Neuronal stem cell (in vitro differentiated cells): ENCODE data around the gene FKBP2.

Source experiments
- DNase-seq: peaks from one replicate; pipeline ENCODE4 v3.0.0-alpha.2; 2013; ENCODE audit warnings: low spot score
- H2AFZ ChIP-seq: one replicate; pipeline ENCODE4 v1.6.1; 2013; ENCODE audit warnings: mild to moderate bottlenecking, low read length, inconsistent platforms
- H2AK5ac ChIP-seq: 2 replicates; pipeline ENCODE4 v1.6.1; 2013; ENCODE audit warnings: low read depth, mild to moderate bottlenecking, inconsistent platforms, low read length, moderate library complexity, mixed read lengths
- H2BK120ac ChIP-seq: 2 replicates; pipeline ENCODE4 v1.6.1; 2013; ENCODE audit warnings: low read depth, mild to moderate bottlenecking, inconsistent platforms, low read length, moderate library complexity, mixed read lengths
- H2BK12ac ChIP-seq: one replicate; pipeline ENCODE4 v1.6.1; 2013; ENCODE audit warnings: low read length, inconsistent platforms
- H2BK15ac ChIP-seq: 2 replicates; pipeline ENCODE4 v1.6.1; 2013; ENCODE audit warnings: mild to moderate bottlenecking, low read length, inconsistent platforms, mixed read lengths
- H2BK5ac ChIP-seq: one replicate; pipeline ENCODE4 v1.6.1; 2013; ENCODE audit warnings: inconsistent platforms, mild to moderate bottlenecking, low read length, moderate library complexity
- H3K14ac ChIP-seq: one replicate; pipeline ENCODE4 v1.6.1; 2013; ENCODE audit warnings: low read length, inconsistent platforms
- H3K18ac ChIP-seq: 2 replicates; pipeline ENCODE4 v1.6.1; 2013; ENCODE audit warnings: low read length, inconsistent platforms
- H3K23ac ChIP-seq: 2 replicates; pipeline ENCODE4 v1.6.1; 2013; ENCODE audit warnings: low read depth, mild to moderate bottlenecking, mixed read lengths, low read length, inconsistent platforms; ENCODE audit not compliant: poor library complexity
- H3K27ac ChIP-seq: replicated peaks from 3 replicates; pipeline ENCODE4 v1.5.1; 2013; ENCODE audit warnings: low read length, inconsistent platforms
- H3K27me3 ChIP-seq, 3 experiments: 2 replicates each; pipeline ENCODE4 v1.6.1; 2013; ENCODE audit warnings: low read length in 3 of 3, mild to moderate bottlenecking in 2 of 3, inconsistent platforms in 1 of 3, low read depth in 1 of 3, mixed read lengths in 1 of 3, moderate library complexity in 1 of 3; ENCODE audit not compliant: control insufficient read depth in 3 of 3, insufficient read depth in 3 of 3
- H3K36me3 ChIP-seq, 2 donors: replicated peaks in 1 of 2; 2 replicates each; pipeline ENCODE4 v1.6.1; 2013; ENCODE audit warnings: low read length in 2 of 2; ENCODE audit not compliant: control insufficient read depth in 2 of 2, insufficient read depth in 2 of 2
- H3K4ac ChIP-seq: 2 replicates; pipeline ENCODE4 v1.6.1; 2013; ENCODE audit warnings: inconsistent platforms, mild to moderate bottlenecking, low read length, moderate library complexity
- H3K4me1 ChIP-seq, 2 donors: 1 replicate in 1 of 2; 2 replicates in 1 of 2; pipeline ENCODE4 v1.6.1; 2013; ENCODE audit warnings: low read length in 2 of 2, low read depth in 1 of 2; ENCODE audit not compliant: control insufficient read depth in 2 of 2, insufficient read depth in 1 of 2
- H3K4me2 ChIP-seq: one replicate; pipeline ENCODE4 v1.6.1; 2013; ENCODE audit warnings: mild to moderate bottlenecking, low read length, inconsistent platforms; ENCODE audit not compliant: insufficient read depth, poor library complexity, severe bottlenecking
- H3K4me3 ChIP-seq, 2 donors: 2 replicates each; pipeline ENCODE4 v1.5.1; 2013; ENCODE audit warnings: low read length in 2 of 2, mild to moderate bottlenecking in 2 of 2, inconsistent platforms in 1 of 2, moderate library complexity in 1 of 2
- H3K79me1 ChIP-seq: one replicate; pipeline ENCODE4 v1.6.1; 2013; ENCODE audit warnings: low read depth, mild to moderate bottlenecking, inconsistent platforms, low read length, moderate library complexity
- H3K9ac ChIP-seq: one replicate; pipeline ENCODE4 v1.6.1; 2013; ENCODE audit warnings: mild to moderate bottlenecking, low read depth, low read length, inconsistent platforms; ENCODE audit not compliant: poor library complexity
- H3K9me3 ChIP-seq, 2 donors: replicated peaks in 1 of 2; 2 replicates each; pipeline versions ENCODE3 to v1.6.1; 2013; ENCODE audit warnings: low read length in 2 of 2, mild to moderate bottlenecking in 2 of 2, inconsistent platforms in 1 of 2, low read depth in 1 of 2, mixed read lengths in 1 of 2, moderate library complexity in 1 of 2; ENCODE audit not compliant: control insufficient read depth in 2 of 2, insufficient read depth in 1 of 2
- H4K8ac ChIP-seq: one replicate; pipeline ENCODE4 v1.6.1; 2013; ENCODE audit warnings: low read depth, mild to moderate bottlenecking, inconsistent platforms, low read length, moderate library complexity
- H4K91ac ChIP-seq: one replicate; pipeline ENCODE4 v1.6.1; 2013; ENCODE audit warnings: low read length, low read depth, mild to moderate bottlenecking, inconsistent platforms; ENCODE audit not compliant: poor library complexity
- WGBS, 2 donors: extraction: QIAGEN DNeasy Blood & Tissue Kit; methylation state at CpG; one replicate each; pipeline ENCODE4 v1.1.7; 2013; ENCODE audit warnings: missing lambda C conversion rate in 2 of 2, mixed read lengths in 1 of 2; ENCODE audit not compliant: insufficient read length in 2 of 2, insufficient replicate concordance in 1 of 2; ENCODE audit errors: extremely low coverage in 2 of 2; 5-methylcytosine and 5-hydroxymethylcytosine counted together

FKBP2 gene

GRCh38 chr11:64219755-64220154, 21.1 kb upstream of the FKBP2 start:
- no CpG with 5 or more reads among the region's 10 CpGs for WGBS, 2 donors
- no peak overlapping the region for H2BK12ac ChIP-seq
- H3K18ac ChIP-seq: no peak overlapping the region
- no peak overlapping the region for H3K23ac ChIP-seq
- no peak overlapping the region for H3K14ac ChIP-seq
- H2AK5ac ChIP-seq: peak overlapping the region; percentile 37
- no peak overlapping the region for H3K4me2 ChIP-seq
- no peak overlapping the region for H2BK15ac ChIP-seq
- H3K4me1 ChIP-seq: peaks cover 0 to under 1% of the 10 kb centered on the region in 2 donors
- H3K27ac ChIP-seq: no peak overlapping the region
- no peak overlapping the region for H2BK120ac ChIP-seq
- no peaks in the 10 kb centered on the region for H3K27me3 ChIP-seq
- H3K36me3 ChIP-seq: peaks cover 10 to 27% of the 10 kb centered on the region in 2 donors
- no peak overlapping the region for H2AFZ ChIP-seq
- H3K9ac ChIP-seq: no peak overlapping the region
- H3K4ac ChIP-seq: no peak overlapping the region
- DNase-seq: no peak
- no peak overlapping the region for H4K8ac ChIP-seq
- H3K79me1 ChIP-seq: peaks cover 4% of the 10 kb centered on the region
- no peak overlapping the region for H4K91ac ChIP-seq
- no peak overlapping the region for H2BK5ac ChIP-seq
- no peak overlapping the region for H3K4me3 ChIP-seq
- no peaks in the 10 kb centered on the region for H3K9me3 ChIP-seq

GRCh38 chr11:64220271-64220670, 20.6 kb upstream of the FKBP2 start:
- Histone ChIP-seq H3K27me3 (no peaks in the 10 kb centered on the region), H3K4me3 (no peak overlapping the region), H3K27ac (no peak overlapping the region), H3K4me2 (no peak overlapping the region), H4K91ac (no peak overlapping the region), H2BK5ac (no peak overlapping the region), H3K18ac (no peak overlapping the region), H3K14ac (no peak overlapping the region), H4K8ac (no peak overlapping the region), H2BK15ac (no peak overlapping the region), H3K79me1 (peaks cover 4% of the 10 kb centered on the region), H2BK120ac (no peak overlapping the region), H3K36me3 (peaks cover 10 to 27% of the 10 kb centered on the region in 2 donors), H3K4me1 (peaks cover 3 to 5% of the 10 kb centered on the region in 2 donors), H2AFZ (no peak overlapping the region), H3K9me3 (no peaks in the 10 kb centered on the region), H2AK5ac (no peak overlapping the region), H3K4ac (no peak overlapping the region), H3K23ac (no peak overlapping the region), H3K9ac (peak overlapping the region; percentile 50), H2BK12ac (no peak overlapping the region)
- WGBS, 2 donors: no CpG with 5 or more reads among the region's 17 CpGs
- DNase-seq: no peak

- H3K27ac ChIP-seq: no peak overlapping the region
- H2AK5ac ChIP-seq: no peak overlapping the region
- no peak overlapping the region for H3K23ac ChIP-seq
- no peak for DNase-seq
- H3K4me1 ChIP-seq: peaks cover 5 to 7% of the 10 kb centered on the region in 2 donors
- no peak overlapping the region for H4K8ac ChIP-seq
- no peak overlapping the region for H3K9ac ChIP-seq
- H3K18ac ChIP-seq: no peak overlapping the region
- H3K4me2 ChIP-seq: no peak overlapping the region
- no peak overlapping the region for H4K91ac ChIP-seq
- H2BK15ac ChIP-seq: no peak overlapping the region
- H2BK12ac ChIP-seq: peak overlapping the region; percentile 33
- H3K36me3 ChIP-seq: peaks cover 10 to 27% of the 10 kb centered on the region in 2 donors
- H3K4ac ChIP-seq: no peak overlapping the region
- no peak overlapping the region for H3K4me3 ChIP-seq
- H2AFZ ChIP-seq: no peak overlapping the region
- no peaks in the 10 kb centered on the region for H3K27me3 ChIP-seq
- WGBS, 2 donors: no CpG with 5 or more reads among the region's 14 CpGs
- no peak overlapping the region for H3K14ac ChIP-seq
- no peaks in the 10 kb centered on the region for H3K9me3 ChIP-seq
- H2BK5ac ChIP-seq: no peak overlapping the region
- no peak overlapping the region for H2BK120ac ChIP-seq
- peaks cover 4% of the 10 kb centered on the region for H3K79me1 ChIP-seq
Observed at GRCh38 chr11:64220798-64221197, 20.1 kb upstream of the FKBP2 start.

- Histone ChIP-seq H3K4me2 (no peak overlapping the region), H3K18ac (no peak overlapping the region), H2AFZ (no peak overlapping the region), H3K36me3 (peaks cover 10 to 27% of the 10 kb centered on the region in 2 donors), H2BK5ac (no peak overlapping the region), H3K23ac (no peak overlapping the region), H3K79me1 (peaks cover 7% of the 10 kb centered on the region), H4K91ac (no peak overlapping the region), H2BK120ac (no peak overlapping the region), H2AK5ac (no peak overlapping the region), H3K9me3 (no peaks in the 10 kb centered on the region), H3K27ac (no peak overlapping the region), H3K27me3 (no peaks in the 10 kb centered on the region), H3K4ac (no peak overlapping the region), H3K4me1 (peaks cover 11 to 17% of the 10 kb centered on the region in 2 donors), H3K4me3 (no peak overlapping the region), H3K9ac (no peak overlapping the region), H4K8ac (no peak overlapping the region), H2BK15ac (no peak overlapping the region), H3K14ac (no peak overlapping the region), H2BK12ac (no peak overlapping the region)
- no CpG with 5 or more reads among the region's 9 CpGs for WGBS, 2 donors
- no peak for DNase-seq
Observed at GRCh38 chr11:64222651-64223000, 18.3 kb upstream of the FKBP2 start.
